ENCODE data around the gene NTN1.

Gene NTN1

DNA sequence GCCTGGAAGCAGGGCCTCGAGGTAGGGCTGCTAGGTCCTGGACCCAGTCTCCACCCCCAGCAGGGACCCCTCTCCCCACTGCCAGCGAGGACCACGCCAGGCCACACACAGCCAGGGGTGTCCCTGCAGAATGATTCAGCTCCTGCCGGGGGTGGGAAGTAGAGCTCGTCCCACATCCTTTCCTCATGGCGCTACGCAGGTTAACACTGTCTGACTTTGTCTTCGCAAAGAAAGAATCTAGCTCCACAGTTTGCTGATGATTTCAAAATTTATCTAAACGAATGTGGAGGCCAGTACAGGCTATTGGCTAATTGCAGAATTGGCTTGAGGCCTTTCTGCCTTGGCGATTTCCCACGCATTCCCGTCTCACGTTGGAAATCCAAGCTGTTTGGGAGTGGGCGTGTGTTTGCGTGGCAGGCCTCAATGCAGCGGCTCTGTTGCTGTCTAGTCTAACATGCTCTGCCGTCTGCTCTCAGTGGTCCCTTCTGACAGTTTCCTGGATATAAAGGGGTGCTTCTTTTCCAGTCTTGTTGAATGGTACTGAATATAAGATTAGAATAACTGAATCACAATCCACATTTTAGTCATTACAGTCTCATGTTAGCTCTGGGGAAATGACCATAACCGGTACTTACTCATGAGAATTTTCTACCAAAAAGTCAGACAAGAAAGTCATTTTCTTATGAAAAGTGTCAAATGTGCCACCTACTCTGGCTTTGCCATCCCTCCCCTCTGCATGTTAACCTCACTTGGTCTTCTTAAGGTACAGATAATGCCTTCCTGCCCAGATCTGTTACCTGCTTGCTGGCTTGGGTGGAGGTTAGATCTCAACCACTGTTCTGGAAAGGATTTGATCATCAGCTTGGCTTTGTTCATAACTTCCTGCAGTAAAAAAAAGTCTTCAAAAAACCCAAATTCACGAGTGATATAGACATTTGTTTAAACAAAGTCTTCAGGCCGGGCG is 252.4 kb downstream of the NTN1 start:
- no peaks in the 10 kb centered on the region for H3K9me3 ChIP-seq (ENCODE audit: insufficient read depth, low read depth, low read length)
- H3K4me1 ChIP-seq (ENCODE audit: insufficient read depth, low read length), result no peaks in the 10 kb centered on the region
- H3K36me3 ChIP-seq (ENCODE audit: insufficient read depth, low read length), result no peaks in the 10 kb centered on the region
- H3K27me3 ChIP-seq (ENCODE audit: insufficient read depth, low read length), result no peaks in the 10 kb centered on the region
- no peak overlapping the region for H3K27ac ChIP-seq (ENCODE audit: low read depth, low read length)
- no peak overlapping the region for H3K9ac ChIP-seq (ENCODE audit: low read depth, low read length)
- 93% methylated on average over 21 of the region's 21 CpGs for WGBS
- H3K4me3 ChIP-seq (ENCODE audit: low read length), result no peak overlapping the region

DNA sequence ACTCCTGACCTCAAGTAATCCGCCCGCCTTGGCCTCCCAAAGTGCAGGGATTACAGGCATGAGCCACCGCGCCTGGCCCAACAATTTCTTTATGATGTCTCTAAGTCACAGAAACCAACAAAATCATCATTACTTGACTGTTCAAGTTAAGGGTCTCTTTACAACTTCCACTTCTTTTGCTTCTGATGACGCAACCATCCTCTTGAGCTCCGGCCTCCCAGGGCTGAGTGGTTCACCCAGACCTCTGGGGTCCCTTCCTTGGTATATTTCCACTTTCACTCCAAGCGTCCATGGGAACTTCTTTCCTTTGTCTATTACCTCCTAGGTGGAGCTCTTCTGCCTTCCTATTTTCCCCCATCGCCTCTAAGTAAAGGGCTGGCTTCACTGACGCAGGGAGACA is 253.7 kb downstream of the NTN1 start:
- H3K4me1 ChIP-seq (ENCODE audit: insufficient read depth, low read length), result no peaks in the 10 kb centered on the region
- WGBS, result 94% methylated on average over 9 of the region's 9 CpGs
- H3K4me3 ChIP-seq (ENCODE audit: low read length), result no peak overlapping the region
- no peaks in the 10 kb centered on the region for H3K27me3 ChIP-seq (ENCODE audit: insufficient read depth, low read length)
- H3K9me3 ChIP-seq (ENCODE audit: insufficient read depth, low read depth, low read length), result no peaks in the 10 kb centered on the region
- H3K27ac ChIP-seq (ENCODE audit: low read depth, low read length), result no peak overlapping the region
- no peaks in the 10 kb centered on the region for H3K36me3 ChIP-seq (ENCODE audit: insufficient read depth, low read length)
- no peak overlapping the region for H3K9ac ChIP-seq (ENCODE audit: low read depth, low read length)

DNA sequence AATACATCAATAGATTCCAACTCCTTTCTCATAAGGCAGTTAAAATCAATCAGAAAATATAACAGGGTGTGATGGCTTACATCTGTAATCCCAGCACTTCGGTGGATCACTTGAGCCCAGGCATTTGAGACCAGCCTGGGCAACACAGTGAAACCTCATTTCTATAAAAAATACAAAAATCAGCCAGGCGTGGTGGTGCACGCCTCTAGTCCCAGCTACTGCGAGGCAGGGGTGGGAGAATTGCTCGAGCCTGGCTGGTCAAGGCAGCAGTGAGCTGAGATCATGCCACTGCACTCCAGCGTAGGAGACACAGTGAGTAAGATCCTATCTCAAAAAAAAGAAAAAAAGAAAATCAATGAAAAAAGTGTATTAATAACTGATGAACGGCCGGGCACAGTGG is 258.6 kb downstream of the NTN1 start:
- Histone ChIP-seq H3K4me1 (ENCODE audit: insufficient read depth, low read length) (peaks cover 5% of the 10 kb centered on the region), H3K27me3 (ENCODE audit: insufficient read depth, low read length) (no peaks in the 10 kb centered on the region), H3K27ac (ENCODE audit: low read depth, low read length) (no peak overlapping the region), H3K9ac (ENCODE audit: low read depth, low read length) (no peak overlapping the region), H3K4me3 (ENCODE audit: low read length) (no peak overlapping the region), H3K36me3 (ENCODE audit: insufficient read depth, low read length) (no peaks in the 10 kb centered on the region), H3K9me3 (ENCODE audit: insufficient read depth, low read depth, low read length) (no peaks in the 10 kb centered on the region)
- WGBS, result 97% methylated on average over 8 of the region's 8 CpGs

DNA sequence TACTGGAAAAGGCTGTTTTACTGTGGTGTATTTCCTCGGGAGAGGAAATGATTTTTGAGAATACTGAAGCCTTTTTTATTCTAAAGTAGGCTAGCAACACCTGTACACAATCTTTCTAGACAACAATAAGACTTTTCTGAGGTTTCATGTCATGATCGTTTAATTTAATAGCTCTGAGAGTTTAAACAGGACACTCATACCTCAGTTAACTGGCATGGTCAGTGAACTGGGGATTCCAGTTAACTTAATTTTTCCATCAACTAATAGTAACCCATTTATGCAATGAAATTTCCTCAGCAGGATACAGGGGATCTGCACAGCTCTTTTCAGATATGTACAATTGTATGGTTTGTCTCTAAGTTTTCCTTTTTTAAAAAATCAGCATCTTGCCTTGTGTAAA is 262.6 kb downstream of the NTN1 start:
- no peak overlapping the region for H3K9ac ChIP-seq (ENCODE audit: low read depth, low read length)
- WGBS, result 97% methylated on average over 2 of the region's 2 CpGs
- H3K4me3 ChIP-seq (ENCODE audit: low read length), result no peak overlapping the region
- no peaks in the 10 kb centered on the region for H3K27me3 ChIP-seq (ENCODE audit: insufficient read depth, low read length)
- no peak overlapping the region for H3K27ac ChIP-seq (ENCODE audit: low read depth, low read length)
- H3K4me1 ChIP-seq (ENCODE audit: insufficient read depth, low read length), result peaks cover 18% of the 10 kb centered on the region
- no peaks in the 10 kb centered on the region for H3K9me3 ChIP-seq (ENCODE audit: insufficient read depth, low read depth, low read length)
- no peaks in the 10 kb centered on the region for H3K36me3 ChIP-seq (ENCODE audit: insufficient read depth, low read length)

DNA sequence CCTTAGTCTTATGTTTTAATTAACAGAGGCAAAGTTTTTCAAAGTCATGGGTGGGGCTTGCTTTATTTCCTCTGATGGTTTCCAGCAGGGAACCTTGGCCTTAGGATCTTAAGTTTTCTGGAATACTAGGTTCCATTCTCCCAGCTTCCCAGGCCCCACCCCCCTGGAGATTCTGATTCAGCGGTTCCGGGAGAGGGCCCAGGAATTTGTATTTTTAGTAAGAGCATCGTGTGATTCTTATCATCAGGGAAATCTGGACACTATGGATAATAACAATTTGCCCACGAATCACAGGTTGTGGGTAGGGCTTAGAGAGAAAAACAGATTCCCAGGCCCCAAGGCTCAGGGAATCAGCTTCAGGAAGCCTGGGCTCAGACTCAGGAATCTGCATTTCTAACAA is 263.6 kb downstream of the NTN1 start:
- Histone ChIP-seq H3K9ac (ENCODE audit: low read depth, low read length) (no peak overlapping the region), H3K4me3 (ENCODE audit: low read length) (no peak overlapping the region), H3K4me1 (ENCODE audit: insufficient read depth, low read length) (peaks cover 18% of the 10 kb centered on the region), H3K27me3 (ENCODE audit: insufficient read depth, low read length) (no peaks in the 10 kb centered on the region), H3K9me3 (ENCODE audit: insufficient read depth, low read depth, low read length) (no peaks in the 10 kb centered on the region), H3K36me3 (ENCODE audit: insufficient read depth, low read length) (no peaks in the 10 kb centered on the region), H3K27ac (ENCODE audit: low read depth, low read length) (no peak overlapping the region)
- 52% methylated on average over 4 of the region's 4 CpGs for WGBS

DNA sequence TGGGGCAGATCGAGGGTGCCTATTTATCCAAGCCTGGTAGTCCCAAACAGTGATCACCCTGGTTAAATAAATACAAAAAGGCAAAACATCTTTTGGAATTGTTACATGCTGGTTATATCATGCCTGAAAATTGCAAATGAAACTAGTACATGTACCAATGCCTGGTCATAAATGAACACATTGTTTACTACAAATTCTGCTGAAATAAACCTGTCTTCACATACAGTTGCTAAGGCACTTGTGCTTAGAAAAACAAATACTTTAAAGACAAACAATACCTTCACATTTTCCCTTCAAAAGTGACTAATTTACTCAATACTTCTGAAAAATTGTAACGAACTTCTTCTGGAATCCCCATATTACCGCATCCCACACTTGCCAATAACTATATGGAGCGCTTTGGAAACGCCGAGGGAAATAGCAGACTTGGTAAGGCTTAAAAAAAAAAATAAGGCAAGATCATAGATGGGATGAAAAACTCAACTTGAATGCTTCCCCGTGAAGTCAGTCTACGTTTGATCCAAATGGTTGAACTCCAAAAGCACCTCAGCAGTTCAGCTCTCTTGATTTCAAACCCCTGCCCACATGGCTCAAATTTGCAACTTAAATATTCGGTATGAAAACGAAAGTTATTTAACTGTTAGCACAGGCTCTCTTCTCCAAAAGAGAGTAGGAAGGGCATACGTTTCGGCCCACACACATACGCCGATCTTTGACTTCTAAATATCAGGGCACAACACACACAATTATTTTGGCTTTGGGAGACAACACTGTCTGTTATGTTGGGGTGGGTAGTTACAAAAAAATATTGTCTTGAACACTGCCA is 264.5 kb downstream of the NTN1 start:
- Histone ChIP-seq H3K4me3 (ENCODE audit: low read length) (no peak overlapping the region), H3K9ac (ENCODE audit: low read depth, low read length) (no peak overlapping the region), H3K4me1 (ENCODE audit: insufficient read depth, low read length) (peaks cover 18% of the 10 kb centered on the region), H3K36me3 (ENCODE audit: insufficient read depth, low read length) (no peaks in the 10 kb centered on the region), H3K27me3 (ENCODE audit: insufficient read depth, low read length) (no peaks in the 10 kb centered on the region), H3K9me3 (ENCODE audit: insufficient read depth, low read depth, low read length) (no peaks in the 10 kb centered on the region), H3K27ac (ENCODE audit: low read depth, low read length) (no peak overlapping the region)
- 89% methylated on average over 14 of the region's 14 CpGs for WGBS

DNA sequence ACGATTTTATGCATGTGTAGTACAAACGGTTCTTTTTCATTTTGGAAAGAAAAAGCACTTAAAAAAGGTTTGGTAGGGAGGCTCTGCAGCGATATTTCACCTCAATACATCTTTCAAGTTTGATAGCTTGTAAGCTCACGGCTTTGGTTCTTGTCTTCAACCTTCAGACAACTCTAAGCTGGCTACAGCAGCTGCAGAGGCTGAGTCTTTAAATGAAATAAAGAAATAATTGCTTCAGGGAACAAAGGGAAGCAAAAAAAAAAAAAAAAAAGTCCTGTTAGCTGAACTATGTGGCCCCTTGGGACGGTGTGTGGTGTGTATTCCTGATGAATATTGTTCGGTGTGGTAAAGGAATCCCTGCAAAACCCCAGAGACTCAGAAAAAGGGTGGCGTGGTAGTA is 265.1 kb downstream of the NTN1 start:
- H3K27ac ChIP-seq (ENCODE audit: low read depth, low read length), result no peak overlapping the region
- 92% methylated on average over 7 of the region's 7 CpGs for WGBS
- no peaks in the 10 kb centered on the region for H3K9me3 ChIP-seq (ENCODE audit: insufficient read depth, low read depth, low read length)
- no peak overlapping the region for H3K4me3 ChIP-seq (ENCODE audit: low read length)
- no peaks in the 10 kb centered on the region for H3K36me3 ChIP-seq (ENCODE audit: insufficient read depth, low read length)
- H3K9ac ChIP-seq (ENCODE audit: low read depth, low read length), result peak overlapping the region; percentile 14; the same call in 1 of the 2 replicates
- peaks cover 18% of the 10 kb centered on the region for H3K4me1 ChIP-seq (ENCODE audit: insufficient read depth, low read length)
- no peaks in the 10 kb centered on the region for H3K27me3 ChIP-seq (ENCODE audit: insufficient read depth, low read length)

DNA sequence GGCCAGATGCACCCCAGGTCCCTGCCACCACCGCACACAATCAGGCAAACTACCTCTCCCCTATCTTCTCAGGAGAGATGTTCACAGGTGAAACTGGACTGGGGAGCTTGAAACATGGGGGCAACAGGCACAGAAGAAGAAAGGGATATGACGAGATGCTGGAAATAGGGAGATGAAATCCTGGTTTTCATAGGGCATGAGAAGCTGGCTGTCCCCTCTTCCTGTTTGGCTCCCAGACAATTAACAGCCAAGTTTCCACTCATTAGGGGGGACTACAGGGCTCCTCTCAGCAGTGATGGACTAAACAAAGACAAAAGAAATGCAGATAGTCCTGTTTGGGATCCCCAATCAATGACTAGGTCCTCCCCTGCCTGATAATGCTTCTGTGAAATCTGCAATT is 266.0 kb downstream of the NTN1 start:
- WGBS, result 72% methylated on average over 1 of the region's 2 CpGs
- Histone ChIP-seq H3K9me3 (ENCODE audit: insufficient read depth, low read depth, low read length) (no peaks in the 10 kb centered on the region), H3K27ac (ENCODE audit: low read depth, low read length) (no peak overlapping the region), H3K27me3 (ENCODE audit: insufficient read depth, low read length) (no peaks in the 10 kb centered on the region), H3K36me3 (ENCODE audit: insufficient read depth, low read length) (no peaks in the 10 kb centered on the region), H3K4me3 (ENCODE audit: low read length) (no peak overlapping the region), H3K9ac (ENCODE audit: low read depth, low read length) (no peak overlapping the region), H3K4me1 (ENCODE audit: insufficient read depth, low read length) (peaks cover 18% of the 10 kb centered on the region)

DNA sequence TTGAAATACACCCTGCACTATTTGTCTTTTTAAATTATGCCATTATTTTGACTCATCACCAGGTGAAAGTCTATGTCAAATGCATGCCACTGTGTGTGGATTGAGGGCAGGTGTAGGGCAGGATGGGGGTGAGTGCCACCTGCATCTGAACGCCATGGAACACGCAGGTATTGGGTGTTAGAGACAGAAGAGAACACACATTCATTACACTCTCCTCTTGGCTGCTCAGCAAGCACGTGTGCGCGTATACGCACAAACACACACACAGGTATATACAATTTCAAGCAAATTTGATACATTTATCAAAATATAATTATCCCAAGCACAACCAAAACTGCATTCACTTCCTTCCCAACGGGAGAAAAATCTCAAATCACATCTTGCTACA is 268.9 kb downstream of the NTN1 start:
- Histone ChIP-seq H3K4me3 (ENCODE audit: low read length) (no peak overlapping the region), H3K36me3 (ENCODE audit: insufficient read depth, low read length) (no peaks in the 10 kb centered on the region), H3K27ac (ENCODE audit: low read depth, low read length) (no peak overlapping the region), H3K9ac (ENCODE audit: low read depth, low read length) (no peak overlapping the region), H3K9me3 (ENCODE audit: insufficient read depth, low read depth, low read length) (no peaks in the 10 kb centered on the region), H3K27me3 (ENCODE audit: insufficient read depth, low read length) (no peaks in the 10 kb centered on the region), H3K4me1 (ENCODE audit: insufficient read depth, low read length) (peaks cover 10% of the 10 kb centered on the region)
- WGBS, result 94% methylated on average over 7 of the region's 7 CpGs

DNA sequence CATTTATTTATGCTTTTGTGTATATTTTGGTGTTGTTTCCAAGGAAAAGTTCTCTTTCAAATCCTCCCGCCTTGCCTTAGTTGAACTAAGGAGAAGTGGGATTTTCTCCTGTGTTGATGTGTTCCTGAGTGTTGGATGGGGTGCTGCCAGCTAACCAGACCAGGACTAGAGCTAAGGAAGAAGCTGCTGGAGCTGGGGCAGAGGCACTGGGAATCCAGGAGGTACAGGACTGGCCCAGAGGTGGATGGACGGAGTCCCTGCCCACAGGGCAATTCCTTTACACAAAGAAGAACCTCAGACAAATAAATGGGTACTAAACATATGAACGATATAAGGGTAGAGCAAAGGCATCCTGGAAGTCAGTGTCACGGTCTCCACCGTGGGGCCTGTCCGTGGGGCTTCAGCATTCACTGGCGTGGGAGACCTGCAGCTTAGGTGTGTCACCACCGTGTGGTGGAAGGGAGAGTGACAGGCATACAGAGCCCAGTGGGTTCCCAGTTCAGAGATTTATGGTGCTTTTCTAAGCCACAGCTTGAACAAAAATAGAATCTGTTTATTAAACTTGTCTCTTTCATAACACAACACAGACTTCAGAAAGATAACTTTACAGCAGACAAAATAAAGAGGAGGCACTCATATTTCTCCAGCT is 270.7 kb downstream of the NTN1 start:
- no peaks in the 10 kb centered on the region for H3K4me1 ChIP-seq (ENCODE audit: insufficient read depth, low read length)
- no peak overlapping the region for H3K9ac ChIP-seq (ENCODE audit: low read depth, low read length)
- H3K4me3 ChIP-seq (ENCODE audit: low read length), result no peak overlapping the region
- H3K27ac ChIP-seq (ENCODE audit: low read depth, low read length), result no peak overlapping the region
- WGBS, result 59% methylated on average over 8 of the region's 8 CpGs
- H3K27me3 ChIP-seq (ENCODE audit: insufficient read depth, low read length), result no peaks in the 10 kb centered on the region
- H3K36me3 ChIP-seq (ENCODE audit: insufficient read depth, low read length), result no peaks in the 10 kb centered on the region
- no peaks in the 10 kb centered on the region for H3K9me3 ChIP-seq (ENCODE audit: insufficient read depth, low read depth, low read length)

DNA sequence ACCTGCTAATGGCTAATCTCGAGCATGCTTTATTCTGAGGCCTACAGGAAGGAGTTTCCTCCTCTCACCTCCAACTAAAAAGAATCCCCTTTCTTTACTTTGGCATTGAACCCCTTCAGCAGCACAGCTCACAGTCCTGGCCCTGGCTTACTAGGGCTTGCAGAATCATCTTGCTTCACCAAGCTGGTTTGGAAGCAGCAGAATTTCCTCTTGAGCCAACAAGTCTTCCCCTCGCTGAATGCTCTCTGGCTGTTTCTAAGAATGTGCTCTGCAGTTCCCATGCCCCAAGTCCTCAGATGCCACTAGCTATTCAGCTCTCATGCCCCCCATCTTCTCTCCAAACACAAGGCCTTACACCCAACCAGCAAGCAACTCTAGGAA is 271.2 kb downstream of the NTN1 start:
- no peaks in the 10 kb centered on the region for H3K9me3 ChIP-seq (ENCODE audit: insufficient read depth, low read depth, low read length)
- no peaks in the 10 kb centered on the region for H3K4me1 ChIP-seq (ENCODE audit: insufficient read depth, low read length)
- no peak overlapping the region for H3K4me3 ChIP-seq (ENCODE audit: low read length)
- no peak overlapping the region for H3K27ac ChIP-seq (ENCODE audit: low read depth, low read length)
- WGBS, result 92% methylated on average over 2 of the region's 2 CpGs
- H3K27me3 ChIP-seq (ENCODE audit: insufficient read depth, low read length), result no peaks in the 10 kb centered on the region
- no peaks in the 10 kb centered on the region for H3K36me3 ChIP-seq (ENCODE audit: insufficient read depth, low read length)
- no peak overlapping the region for H3K9ac ChIP-seq (ENCODE audit: low read depth, low read length)

Data from HUES64 (cell line).